BLaER1 treated with 17β-estradiol and CSF1 and Interleukin-3, amounts not matched to agents 10 nM and 100 nM (cell line): ENCODE results near the gene ZC3HAV1.
"Not testable (repeated sequence)": the region's sequence is repeated elsewhere in the genome, so short reads cannot be mapped to it uniquely, and the experiment has no call there.

Experiments
- H3K27ac ChIP-seq, 11 experiments: shearing (Covaris generic); formaldehyde crosslinking; 2 replicates each; pipeline ENCODE4 v1.8.1; 2022
- H3K27me3 ChIP-seq, 11 experiments: shearing (Covaris generic); formaldehyde crosslinking; 2 replicates each; pipeline ENCODE4 v1.8.1; 2022
- H3K36me3 ChIP-seq, 11 experiments: shearing (Covaris generic); formaldehyde crosslinking; 2 replicates each; pipeline ENCODE4 v1.8.1; 2022
- H3K4me1 ChIP-seq, 10 experiments: shearing (Covaris generic); formaldehyde crosslinking; 2 replicates each; pipeline ENCODE4 v1.8.1; 2022
- H3K4me2 ChIP-seq, 11 experiments: shearing (Covaris generic); formaldehyde crosslinking; 2 replicates each; pipeline ENCODE4 v1.8.1; 2022
- H3K4me3 ChIP-seq, 10 experiments: shearing (Covaris generic); formaldehyde crosslinking; 2 replicates each; pipeline ENCODE4 v1.8.1; 2022
- H3K9ac ChIP-seq, 11 experiments: shearing (Covaris generic); formaldehyde crosslinking; 2 replicates each; pipeline ENCODE4 v1.8.1; 2022
- H3K9me3 ChIP-seq, 11 experiments: shearing (Covaris generic); formaldehyde crosslinking; replicated peaks in 1 of 11; 2 replicates each; pipeline ENCODE4 v1.8.1; 2022
- H4K20me1 ChIP-seq, 11 experiments: shearing (Covaris generic); formaldehyde crosslinking; 2 replicates each; pipeline ENCODE4 v1.8.1; 2022
- Cebpa-rat ChIP-seq, 11 experiments: shearing (Covaris generic); IDR thresholded peaks; 2 replicates each; pipeline ENCODE4 v1.8.1; 2022

ZC3HAV1 gene

GRCh38 chr7:139088268-139088667 lies 21.3 kb downstream of the ZC3HAV1 start:
- no peak for TF ChIP-seq Cebpa-rat (IDR thresholded peaks at IDR 0.05)
- H3K27me3 ChIP-seq, result no peaks in the 10 kb centered on the region
- H3K36me3 ChIP-seq, result peaks cover 92 to 100% (median 98%) of the 10 kb centered on the region in 11 experiments
- peak overlapping the region in 1 of 10 experiments; percentile 38; a peak in 1 of 20 replicates for H3K4me3 ChIP-seq
- peaks cover 41 to 98% (median 87%) of the 10 kb centered on the region in 11 experiments; a peak in 21 of 22 replicates for H4K20me1 ChIP-seq
- H3K9ac ChIP-seq, result no peak overlapping the region
- H3K9me3 ChIP-seq, result peaks cover 45 to 69% (median 63%) of the 10 kb centered on the region in 11 experiments
- no peak overlapping the region for H3K27ac ChIP-seq
- H3K4me2 ChIP-seq, result no peak overlapping the region
- H3K4me1 ChIP-seq, result peaks cover 0 to 31% (median 17%) of the 10 kb centered on the region in 10 experiments; a peak in 15 of 20 replicates

- Histone ChIP-seq H3K27me3 (no peaks in the 10 kb centered on the region), H3K9me3 (peaks cover 45 to 58% (median 55%) of the 10 kb centered on the region in 11 experiments), H3K4me2 (no peak overlapping the region), H3K36me3 (peaks cover 94 to 100% (median 98%) of the 10 kb centered on the region in 11 experiments), H4K20me1 (peaks cover 41 to 98% (median 87%) of the 10 kb centered on the region in 11 experiments; a peak in 21 of 22 replicates), H3K4me3 (peak overlapping the region in 5 of 10 experiments; percentile 7 to 38 (median 29); a peak in 7 of 20 replicates), H3K9ac (no peak overlapping the region), H3K4me1 (peaks cover 0 to 20% (median 10%) of the 10 kb centered on the region in 10 experiments; a peak in 11 of 20 replicates), H3K27ac (no peak overlapping the region)
- no peak for TF ChIP-seq Cebpa-rat (IDR thresholded peaks at IDR 0.05)
These were observed 22.3 kb downstream of the ZC3HAV1 start for GRCh38 chr7:139087212-139087611.

GRCh38 chr7:139086454-139086853 lies 23.1 kb downstream of the ZC3HAV1 start:
- Histone ChIP-seq H3K27ac (no peak overlapping the region), H3K4me3 (peak overlapping the region in 2 of 10 experiments; percentile 7 to 38; a peak in 1 of 20 replicates), H4K20me1 (peaks cover 48 to 98% (median 87%) of the 10 kb centered on the region in 11 experiments; a peak in 21 of 22 replicates), H3K9ac (no peak overlapping the region), H3K4me1 (peaks cover 0 to 17% (median 8%) of the 10 kb centered on the region in 10 experiments; a peak in 9 of 20 replicates), H3K27me3 (no peaks in the 10 kb centered on the region), H3K9me3 (peaks cover 41 to 50% (median 48%) of the 10 kb centered on the region in 11 experiments), H3K4me2 (no peak overlapping the region), H3K36me3 (peaks cover 94 to 100% (median 98%) of the 10 kb centered on the region in 11 experiments)
- no peak for TF ChIP-seq Cebpa-rat (IDR thresholded peaks at IDR 0.05)

- Histone ChIP-seq H3K9me3 (peaks cover 32 to 35% (median 34%) of the 10 kb centered on the region in 11 experiments), H4K20me1 (peaks cover 53 to 98% (median 90%) of the 10 kb centered on the region in 11 experiments; a peak in 21 of 22 replicates), H3K9ac (no peak overlapping the region), H3K4me2 (no peak overlapping the region), H3K36me3 (peaks cover 99 to 100% (median 100%) of the 10 kb centered on the region in 11 experiments), H3K4me1 (peaks cover 0 to 17% (median 12%) of the 10 kb centered on the region in 10 experiments; a peak in 10 of 20 replicates), H3K27me3 (no peaks in the 10 kb centered on the region), H3K4me3 (no peak overlapping the region), H3K27ac (no peak overlapping the region)
- no peak for TF ChIP-seq Cebpa-rat (IDR thresholded peaks at IDR 0.05)
These were observed 24.8 kb downstream of the ZC3HAV1 start for GRCh38 chr7:139084709-139085108.

GRCh38 chr7:139081584-139081983 lies 27.9 kb downstream of the ZC3HAV1 start:
- no peak overlapping the region for H3K4me2 ChIP-seq
- H3K9ac ChIP-seq, result no peak overlapping the region; a peak in 1 of 22 replicates
- peaks cover 99 to 100% (median 100%) of the 10 kb centered on the region in 11 experiments for H3K36me3 ChIP-seq
- H3K27me3 ChIP-seq, result no peaks in the 10 kb centered on the region
- H3K9me3 ChIP-seq, result peaks cover 2 to 4% (median 3%) of the 10 kb centered on the region in 11 experiments
- H3K27ac ChIP-seq, result no peak overlapping the region
- peaks cover 0 to 29% (median 13%) of the 10 kb centered on the region in 10 experiments; a peak in 11 of 20 replicates for H3K4me1 ChIP-seq
- no peak for TF ChIP-seq Cebpa-rat (IDR thresholded peaks at IDR 0.05)
- peaks cover 79 to 100% (median 98%) of the 10 kb centered on the region in 11 experiments; a peak in 21 of 22 replicates for H4K20me1 ChIP-seq
- no peak overlapping the region for H3K4me3 ChIP-seq

GRCh38 chr7:139080905-139081304 lies 28.6 kb downstream of the ZC3HAV1 start:
- no peaks in the 10 kb centered on the region for H3K27me3 ChIP-seq
- H4K20me1 ChIP-seq, result peaks cover 85 to 100% (median 100%) of the 10 kb centered on the region in 11 experiments; a peak in 21 of 22 replicates
- no peak for TF ChIP-seq Cebpa-rat (IDR thresholded peaks at IDR 0.05)
- peaks cover 100% of the 10 kb centered on the region in 11 experiments for H3K36me3 ChIP-seq
- no peak overlapping the region for H3K4me2 ChIP-seq
- H3K9ac ChIP-seq, result no peak overlapping the region
- H3K4me3 ChIP-seq, result no peak overlapping the region
- peaks cover 0 to 29% (median 12%) of the 10 kb centered on the region in 10 experiments; a peak in 10 of 20 replicates for H3K4me1 ChIP-seq
- no peaks in the 10 kb centered on the region for H3K9me3 ChIP-seq
- no peak overlapping the region for H3K27ac ChIP-seq

- no peak overlapping the region; a peak in 1 of 22 replicates for H3K27ac ChIP-seq
- no peak overlapping the region for H3K4me2 ChIP-seq
- H3K9me3 ChIP-seq, result no peaks in the 10 kb centered on the region
- H3K4me1 ChIP-seq, result peaks cover 1 to 31% (median 7%) of the 10 kb centered on the region in 10 experiments; a peak in 16 of 20 replicates
- H3K4me3 ChIP-seq, result no peak overlapping the region
- no peak overlapping the region for H3K9ac ChIP-seq
- no peak for TF ChIP-seq Cebpa-rat (IDR thresholded peaks at IDR 0.05)
- peaks cover 97 to 100% (median 99%) of the 10 kb centered on the region in 11 experiments for H3K36me3 ChIP-seq
- no peaks in the 10 kb centered on the region for H3K27me3 ChIP-seq
- peaks cover 84 to 100% (median 100%) of the 10 kb centered on the region in 11 experiments; a peak in 21 of 22 replicates for H4K20me1 ChIP-seq
These were observed 29.7 kb downstream of the ZC3HAV1 start for GRCh38 chr7:139079861-139080260.

- Histone ChIP-seq H3K4me1 (peaks cover 3 to 33% (median 6%) of the 10 kb centered on the region in 10 experiments; a peak in 16 of 20 replicates), H3K4me3 (no peak overlapping the region), H3K27me3 (no peaks in the 10 kb centered on the region), H3K4me2 (peak overlapping the region in 2 of 11 experiments; percentile 36 to 72; a peak in 4 of 22 replicates), H3K36me3 (peaks cover 92 to 100% (median 97%) of the 10 kb centered on the region in 11 experiments), H3K9ac (peak overlapping the region in 2 of 11 experiments; percentile 15 to 39; a peak in 2 of 22 replicates), H4K20me1 (peaks cover 74 to 99% (median 95%) of the 10 kb centered on the region in 11 experiments; a peak in 20 of 22 replicates), H3K9me3 (no peaks in the 10 kb centered on the region), H3K27ac (peak overlapping the region in 4 of 11 experiments; percentile 16 to 38 (median 28); a peak in 5 of 22 replicates)
- TF ChIP-seq Cebpa-rat (IDR thresholded peaks at IDR 0.05), result no peak
These were observed 30.6 kb downstream of the ZC3HAV1 start for GRCh38 chr7:139078911-139079310.

GRCh38 chr7:139078399-139078798 lies 31.1 kb downstream of the ZC3HAV1 start:
- Histone ChIP-seq H3K27me3 (no peaks in the 10 kb centered on the region), H4K20me1 (peaks cover 69 to 99% (median 95%) of the 10 kb centered on the region in 11 experiments; a peak in 20 of 22 replicates), H3K27ac (peak overlapping the region in 4 of 11 experiments; percentile 16 to 38 (median 28); a peak in 3 of 22 replicates), H3K9me3 (no peaks in the 10 kb centered on the region), H3K9ac (peak overlapping the region in 1 of 11 experiments; percentile 39; a peak in 1 of 22 replicates), H3K4me3 (no peak overlapping the region), H3K4me2 (peak overlapping the region in 2 of 11 experiments; percentile 36 to 72; a peak in 3 of 22 replicates), H3K4me1 (peaks cover 3 to 33% (median 6%) of the 10 kb centered on the region in 10 experiments; a peak in 16 of 20 replicates), H3K36me3 (peaks cover 92 to 100% (median 97%) of the 10 kb centered on the region in 11 experiments)
- no peak for TF ChIP-seq Cebpa-rat (IDR thresholded peaks at IDR 0.05)

GRCh38 chr7:139077706-139078105 lies 31.8 kb downstream of the ZC3HAV1 start:
- not testable (repeated sequence) for H3K4me2 ChIP-seq, H3K9ac ChIP-seq, H3K27me3 ChIP-seq, H3K27ac ChIP-seq, H3K4me3 ChIP-seq, H3K9me3 ChIP-seq
- peaks cover 92 to 100% (median 97%) of the 10 kb centered on the region in 11 experiments for H3K36me3 ChIP-seq
- H4K20me1 ChIP-seq, result peaks cover 62 to 99% (median 91%) of the 10 kb centered on the region in 11 experiments; a peak in 20 of 22 replicates
- peaks cover 3 to 33% (median 7%) of the 10 kb centered on the region in 10 experiments; a peak in 16 of 20 replicates for H3K4me1 ChIP-seq
